ENCODE measurements around the gene IL1RAPL2. TPM values are rescaled to one million over a fixed set of nuclear protein-coding genes. Genes with fewer than 3 reads are reported as not detected.

Gene IL1RAPL2
- total RNA-seq, 1 donor from 2014 or later: not detected

DNA sequence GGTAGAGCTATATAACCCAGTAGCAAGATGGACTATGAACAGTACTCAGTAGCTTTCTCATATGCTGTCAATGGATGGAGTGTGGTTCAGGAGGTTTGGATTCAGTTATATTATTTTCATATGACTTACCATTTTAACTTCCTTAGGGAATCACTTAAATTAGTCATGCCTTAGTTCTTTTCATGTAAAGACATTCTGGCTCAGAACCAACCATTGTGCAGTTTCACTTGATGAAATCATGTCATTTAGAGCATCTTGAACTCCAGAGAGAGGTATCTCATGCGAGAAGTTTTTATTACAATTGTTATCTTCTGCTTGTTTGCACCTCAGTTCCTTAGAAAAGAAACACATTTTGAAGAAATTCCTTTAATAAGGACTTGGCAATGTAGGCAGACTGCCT lies 55.8 kb downstream of the IL1RAPL2 start:
- TF ChIP-seq, protein P1, sequence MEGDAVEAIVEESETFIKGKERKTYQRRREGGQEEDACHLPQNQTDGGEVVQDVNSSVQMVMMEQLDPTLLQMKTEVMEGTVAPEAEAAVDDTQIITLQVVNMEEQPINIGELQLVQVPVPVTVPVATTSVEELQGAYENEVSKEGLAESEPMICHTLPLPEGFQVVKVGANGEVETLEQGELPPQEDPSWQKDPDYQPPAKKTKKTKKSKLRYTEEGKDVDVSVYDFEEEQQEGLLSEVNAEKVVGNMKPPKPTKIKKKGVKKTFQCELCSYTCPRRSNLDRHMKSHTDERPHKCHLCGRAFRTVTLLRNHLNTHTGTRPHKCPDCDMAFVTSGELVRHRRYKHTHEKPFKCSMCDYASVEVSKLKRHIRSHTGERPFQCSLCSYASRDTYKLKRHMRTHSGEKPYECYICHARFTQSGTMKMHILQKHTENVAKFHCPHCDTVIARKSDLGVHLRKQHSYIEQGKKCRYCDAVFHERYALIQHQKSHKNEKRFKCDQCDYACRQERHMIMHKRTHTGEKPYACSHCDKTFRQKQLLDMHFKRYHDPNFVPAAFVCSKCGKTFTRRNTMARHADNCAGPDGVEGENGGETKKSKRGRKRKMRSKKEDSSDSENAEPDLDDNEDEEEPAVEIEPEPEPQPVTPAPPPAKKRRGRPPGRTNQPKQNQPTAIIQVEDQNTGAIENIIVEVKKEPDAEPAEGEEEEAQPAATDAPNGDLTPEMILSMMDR (IDR thresholded peaks at IDR 0.05; ENCODE audit: insufficient read depth, low read length, severe bottlenecking): no peak
- DNase-seq (ENCODE audit: low read depth): peak; percentile 52
- no peak for FAIRE-seq
- no peaks in the 10 kb centered on the region for H3K36me3 ChIP-seq (ENCODE audit: control insufficient read depth, insufficient read depth, low read length)
- no peak overlapping the region for H3K4me3 ChIP-seq (ENCODE audit: low read depth, low read length)
- no peaks in the 10 kb centered on the region for H3K27me3 ChIP-seq (ENCODE audit: control insufficient read depth, insufficient read depth, low read length)

DNA sequence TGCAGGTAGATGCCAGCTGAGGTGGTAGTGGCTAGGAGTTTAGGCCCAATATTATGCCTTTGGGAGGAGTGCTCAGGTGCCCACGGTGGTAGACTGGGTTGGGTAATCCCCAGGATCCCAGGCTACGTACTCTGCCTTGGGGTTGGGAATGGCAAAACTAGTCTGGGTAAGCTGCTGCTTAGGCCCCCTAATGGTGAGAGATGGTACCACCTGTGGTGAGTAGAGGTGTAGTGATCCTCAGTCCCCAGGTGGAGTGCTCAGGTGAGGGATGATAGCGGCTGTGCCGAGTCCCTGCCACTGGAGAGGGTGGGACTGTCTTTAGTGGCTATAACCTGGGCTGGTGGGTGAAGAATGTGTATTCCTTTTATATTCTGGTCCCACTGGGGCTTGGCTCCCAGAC lies 75.2 kb downstream of the IL1RAPL2 start:
- FAIRE-seq: no peak
- H3K36me3 ChIP-seq (ENCODE audit: control insufficient read depth, insufficient read depth, low read length): no peaks in the 10 kb centered on the region
- TF ChIP-seq, protein P1 (IDR thresholded peaks at IDR 0.05; ENCODE audit: insufficient read depth, low read length, severe bottlenecking): peak; percentile 6
- no peak overlapping the region for H3K4me3 ChIP-seq (ENCODE audit: low read depth, low read length)
- no peak for DNase-seq (ENCODE audit: low read depth)
- H3K27me3 ChIP-seq (ENCODE audit: control insufficient read depth, insufficient read depth, low read length): no peaks in the 10 kb centered on the region

DNA sequence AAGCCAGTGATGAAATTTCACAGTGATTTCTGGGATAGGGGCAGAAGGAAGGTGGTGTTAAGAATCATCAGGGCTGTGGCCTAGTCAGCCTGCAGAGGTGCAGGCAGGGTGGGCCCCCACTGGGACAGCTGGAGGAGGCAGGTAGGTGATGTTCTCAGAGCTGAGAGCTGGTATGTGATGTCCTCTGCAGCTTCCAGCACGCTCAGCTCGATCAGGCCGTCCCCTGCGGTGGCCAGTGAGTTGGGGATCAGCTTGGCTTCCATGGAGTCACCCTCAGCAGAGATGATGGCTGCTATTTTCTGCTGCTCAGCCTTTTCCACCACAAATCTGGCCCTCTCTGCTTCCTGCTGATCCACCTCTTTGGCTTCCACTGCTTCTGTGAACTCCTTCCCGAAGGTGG lies 81.1 kb downstream of the IL1RAPL2 start:
- no peaks in the 10 kb centered on the region for H3K36me3 ChIP-seq (ENCODE audit: control insufficient read depth, insufficient read depth, low read length)
- DNase-seq (ENCODE audit: low read depth): no peak
- H3K27me3 ChIP-seq (ENCODE audit: control insufficient read depth, insufficient read depth, low read length): no peaks in the 10 kb centered on the region
- no peak overlapping the region for H3K4me3 ChIP-seq (ENCODE audit: low read depth, low read length)
- TF ChIP-seq, protein P1 (IDR thresholded peaks at IDR 0.05; ENCODE audit: insufficient read depth, low read length, severe bottlenecking): no peak
- FAIRE-seq: no peak

DNA sequence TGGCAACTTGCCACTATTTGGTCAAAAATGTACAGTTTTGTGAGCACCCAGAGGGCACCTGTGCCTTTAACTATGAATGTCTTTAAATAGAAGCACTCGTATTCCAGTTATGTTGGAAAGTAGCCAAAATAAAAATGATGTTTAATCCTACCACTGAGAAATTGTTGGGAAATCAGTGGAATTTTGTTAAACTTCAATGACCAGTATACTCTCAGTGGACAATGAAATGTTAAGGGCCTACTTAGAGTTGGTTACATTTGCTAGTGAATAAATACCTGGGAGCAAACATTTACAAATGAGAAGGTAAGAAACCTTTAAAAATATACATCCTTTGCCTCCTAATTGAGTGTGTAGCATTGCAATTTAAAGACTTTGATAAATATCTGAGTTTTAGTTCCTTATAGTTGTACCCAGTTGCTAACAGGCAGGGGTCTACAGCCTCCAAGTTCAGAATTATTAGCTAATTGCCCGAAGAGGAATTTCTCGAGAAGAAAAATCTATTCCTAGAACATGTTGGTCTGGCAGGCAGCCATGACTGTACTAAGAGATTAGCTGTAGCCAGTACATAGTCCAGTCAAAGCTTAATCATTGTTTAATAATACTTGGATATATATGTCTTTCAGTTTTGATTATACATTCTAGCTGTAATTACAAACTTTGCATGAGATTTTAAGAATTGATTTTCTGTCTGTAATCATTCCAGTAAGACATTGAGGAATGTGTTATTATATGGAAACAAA lies 93.2 kb downstream of the IL1RAPL2 start:
- H3K27me3 ChIP-seq (ENCODE audit: control insufficient read depth, insufficient read depth, low read length): no peaks in the 10 kb centered on the region
- TF ChIP-seq, protein P1 (IDR thresholded peaks at IDR 0.05; ENCODE audit: insufficient read depth, low read length, severe bottlenecking): no peak
- no peak overlapping the region for H3K4me3 ChIP-seq (ENCODE audit: low read depth, low read length)
- FAIRE-seq (no peak), DNase-seq (ENCODE audit: low read depth) (peak; percentile 50)
- no peaks in the 10 kb centered on the region for H3K36me3 ChIP-seq (ENCODE audit: control insufficient read depth, insufficient read depth, low read length)

DNA sequence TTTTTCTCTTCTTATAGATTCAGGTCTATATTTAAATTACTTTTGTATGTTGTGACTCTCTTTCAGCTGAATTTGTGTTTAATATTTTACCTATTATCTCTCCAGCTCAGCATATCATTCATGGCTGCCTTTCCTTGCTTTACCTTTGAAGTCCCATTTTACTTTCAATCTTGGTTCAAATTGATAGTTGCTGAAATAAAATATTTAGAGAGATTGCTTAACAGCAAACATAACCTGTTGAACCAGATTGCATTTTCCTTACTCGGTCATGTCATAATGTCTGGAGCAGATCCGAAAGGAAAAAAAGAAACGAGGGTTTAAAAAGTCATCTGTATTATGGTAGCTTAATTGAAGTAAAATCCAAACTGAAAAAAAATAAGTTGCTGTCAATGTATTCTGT lies 94.1 kb downstream of the IL1RAPL2 start:
- TF ChIP-seq, protein P1 (IDR thresholded peaks at IDR 0.05; ENCODE audit: insufficient read depth, low read length, severe bottlenecking): no peak
- Histone ChIP-seq H3K4me3 (ENCODE audit: low read depth, low read length) (no peak overlapping the region), H3K36me3 (ENCODE audit: control insufficient read depth, insufficient read depth, low read length) (no peaks in the 10 kb centered on the region), H3K27me3 (ENCODE audit: control insufficient read depth, insufficient read depth, low read length) (no peaks in the 10 kb centered on the region)
- DNase-seq (ENCODE audit: low read depth) (peak; percentile 68), FAIRE-seq (no peak)

DNA sequence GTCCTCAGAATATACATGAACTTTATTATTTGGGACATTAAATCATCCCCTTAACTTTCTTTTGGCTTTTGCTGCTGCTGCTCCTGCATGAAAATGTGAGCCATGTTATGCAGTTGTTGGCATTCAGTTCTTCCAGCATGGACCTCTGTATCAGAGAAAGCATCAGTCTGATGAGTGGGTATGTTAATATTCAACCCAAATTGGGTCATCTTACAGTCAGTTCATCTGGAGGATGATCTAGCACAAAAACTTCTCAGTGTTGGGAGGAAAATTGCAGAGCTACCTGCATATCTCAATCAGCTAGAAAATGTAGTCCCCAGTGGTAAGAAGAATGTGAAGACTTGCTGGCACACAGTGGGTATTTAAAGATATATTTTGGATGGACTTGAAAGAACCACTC lies 96.7 kb downstream of the IL1RAPL2 start:
- no peak for FAIRE-seq
- no peak for DNase-seq (ENCODE audit: low read depth)
- TF ChIP-seq, protein P1 (IDR thresholded peaks at IDR 0.05; ENCODE audit: insufficient read depth, low read length, severe bottlenecking): no peak

More for the DNA sequence above, 96.7 kb downstream of the IL1RAPL2 start:
- no peak overlapping the region for H3K4me3 ChIP-seq (ENCODE audit: low read depth, low read length)
- H3K36me3 ChIP-seq (ENCODE audit: control insufficient read depth, insufficient read depth, low read length): no peaks in the 10 kb centered on the region
- H3K27me3 ChIP-seq (ENCODE audit: control insufficient read depth, insufficient read depth, low read length): no peaks in the 10 kb centered on the region
